Vagina (tissue), 2 donors: ENCODE measurements around the gene ACKR4. TPM values are rescaled to one million over a fixed set of nuclear protein-coding genes. Genes with fewer than 3 reads are reported as not detected.

Source experiments
- DNase-seq, 2 donors: peaks; one replicate each; pipeline ENCODE4 v3.0.0-alpha.2; 2017; ENCODE audit errors: extremely low spot score in 2 of 2
- H3K27ac ChIP-seq: fragments of 200-600 bp; sonication (generic); one replicate; pipeline ENCODE4 v1.5.1; 2019
- H3K27me3 ChIP-seq: fragments of 200-600 bp; sonication (generic); one replicate; pipeline ENCODE4 v1.5.1; 2019
- H3K36me3 ChIP-seq, 2 donors: fragments of 200-600 bp; sonication (generic); one replicate each; pipeline ENCODE4 v1.5.1; 2017 to 2019
- H3K4me1 ChIP-seq: fragments of 200-600 bp; sonication (generic); one replicate; pipeline ENCODE4 v1.5.1; 2019
- H3K4me3 ChIP-seq, 2 donors: fragments of 200-600 bp; sonication (generic); 1 replicate in 1 of 2; 2 replicates in 1 of 2; pipeline ENCODE4 v1.5.1; 2016 to 2019
- H3K9me3 ChIP-seq: fragments of 200-600 bp; sonication (generic); one replicate; pipeline ENCODE4 v1.5.1; 2019
- POLR2A ChIP-seq, 2 donors: fragments of 450-650 bp; IDR thresholded peaks; one replicate each; pipeline ENCODE4 v1.6.1; 2017; ENCODE audit warnings: antibody characterized with exemption in 2 of 2, mild to moderate bottlenecking in 2 of 2, moderate library complexity in 2 of 2
- POLR2AphosphoS5 ChIP-seq, 2 donors: sonication (generic); formaldehyde crosslinking; IDR thresholded peaks; one replicate each; pipeline ENCODE4 v1.9.0; 2017; ENCODE audit warnings: antibody characterized with exemption in 2 of 2, mild to moderate bottlenecking in 2 of 2, low read depth in 1 of 2; ENCODE audit not compliant: insufficient read depth in 1 of 2
- intact Hi-C: fragments of 100-400 bp; cut with DNase I; formaldehyde crosslinking; loops from one replicate; pipeline ENCODE4 v1.15.1; 2023
- total RNA-seq: library from RNA; depleted of rRNA; stranded (reverse); fragments of >200 nt; gene quantifications from one replicate; pipeline ENCODE4 v1.2.3, GENCODE V29; 2016
- TF ChIP-seq, protein P1 (sequence below), 3 experiments: fragments of 450-650 bp in 2 of 3; fragments of 200-600 bp in 1 of 3; sonication (generic) in 1 of 3; IDR thresholded peaks; one replicate each; pipeline ENCODE4 v1.5.1; 2017 to 2019; ENCODE audit warnings: antibody characterized with exemption in 3 of 3, mild to moderate bottlenecking in 2 of 3, moderate library complexity in 2 of 3

Gene ACKR4
- total RNA-seq, 1 donor from 2014 or later = not detected

DNA sequence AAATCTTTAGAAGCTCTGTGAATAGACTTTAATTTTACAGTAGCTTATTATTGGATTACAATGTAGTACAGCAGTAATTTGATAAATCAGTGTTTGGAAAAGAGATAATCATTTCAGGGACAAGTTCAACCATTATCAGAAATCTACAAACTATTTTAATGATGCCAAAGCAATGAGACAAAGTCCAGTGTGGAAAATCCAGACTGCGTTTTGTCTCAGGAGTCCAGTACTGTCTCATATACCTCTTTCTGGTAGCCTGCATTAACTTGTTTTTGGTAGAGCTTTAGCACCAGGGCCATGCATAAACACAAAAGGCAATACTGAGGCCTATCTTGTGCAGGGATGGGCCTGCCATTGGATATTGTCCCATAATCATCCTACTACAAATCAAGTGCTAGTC is 19.7 kb downstream of the ACKR4 start:
- Histone ChIP-seq H3K9me3 (no peaks in the 10 kb centered on the region), H3K4me1 (no peaks in the 10 kb centered on the region), H3K36me3 (peaks cover 0 to 12% of the 10 kb centered on the region in 2 donors), H3K27me3 (no peaks in the 10 kb centered on the region), H3K27ac (no peak overlapping the region), H3K4me3 (no peak overlapping the region)
- intact Hi-C loops = no loop called here
- TF ChIP-seq, protein P1, sequence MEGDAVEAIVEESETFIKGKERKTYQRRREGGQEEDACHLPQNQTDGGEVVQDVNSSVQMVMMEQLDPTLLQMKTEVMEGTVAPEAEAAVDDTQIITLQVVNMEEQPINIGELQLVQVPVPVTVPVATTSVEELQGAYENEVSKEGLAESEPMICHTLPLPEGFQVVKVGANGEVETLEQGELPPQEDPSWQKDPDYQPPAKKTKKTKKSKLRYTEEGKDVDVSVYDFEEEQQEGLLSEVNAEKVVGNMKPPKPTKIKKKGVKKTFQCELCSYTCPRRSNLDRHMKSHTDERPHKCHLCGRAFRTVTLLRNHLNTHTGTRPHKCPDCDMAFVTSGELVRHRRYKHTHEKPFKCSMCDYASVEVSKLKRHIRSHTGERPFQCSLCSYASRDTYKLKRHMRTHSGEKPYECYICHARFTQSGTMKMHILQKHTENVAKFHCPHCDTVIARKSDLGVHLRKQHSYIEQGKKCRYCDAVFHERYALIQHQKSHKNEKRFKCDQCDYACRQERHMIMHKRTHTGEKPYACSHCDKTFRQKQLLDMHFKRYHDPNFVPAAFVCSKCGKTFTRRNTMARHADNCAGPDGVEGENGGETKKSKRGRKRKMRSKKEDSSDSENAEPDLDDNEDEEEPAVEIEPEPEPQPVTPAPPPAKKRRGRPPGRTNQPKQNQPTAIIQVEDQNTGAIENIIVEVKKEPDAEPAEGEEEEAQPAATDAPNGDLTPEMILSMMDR (IDR thresholded peaks at IDR 0.05) = no peak
- TF ChIP-seq POLR2A (IDR thresholded peaks at IDR 0.05) (no peak), POLR2AphosphoS5 (IDR thresholded peaks at IDR 0.05; ENCODE audit: insufficient read depth in 1 of 2, low read depth in 1 of 2) (no peak)
- no peak for DNase-seq

DNA sequence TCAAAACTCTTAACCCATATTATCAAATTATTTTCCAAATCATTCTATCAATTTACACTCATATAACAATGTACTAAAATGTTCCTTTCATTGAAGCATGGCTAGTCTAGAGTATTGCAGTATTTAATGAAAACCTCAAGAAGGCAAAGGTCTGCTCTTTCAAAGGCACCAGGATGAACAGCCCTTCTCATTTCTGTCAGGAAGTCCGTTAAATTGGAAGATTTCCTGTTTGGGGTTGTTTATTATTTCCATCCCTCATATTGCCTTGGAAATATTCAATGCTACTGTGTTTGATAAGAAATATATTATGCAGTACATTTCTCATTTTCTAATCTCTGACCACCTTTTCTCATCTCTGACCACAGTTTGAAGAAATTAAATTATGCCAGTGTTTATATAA is 25.1 kb downstream of the ACKR4 start:
- H3K4me1 ChIP-seq = no peaks in the 10 kb centered on the region
- intact Hi-C loops = no loop called here
- peaks cover 0 to 12% of the 10 kb centered on the region in 2 donors for H3K36me3 ChIP-seq
- TF ChIP-seq, protein P1 (IDR thresholded peaks at IDR 0.05) = no peak
- no peak for TF ChIP-seq POLR2AphosphoS5 (IDR thresholded peaks at IDR 0.05; ENCODE audit: insufficient read depth in 1 of 2, low read depth in 1 of 2)
- no peak for TF ChIP-seq POLR2A (IDR thresholded peaks at IDR 0.05)
- H3K27me3 ChIP-seq = no peaks in the 10 kb centered on the region
- H3K9me3 ChIP-seq = no peaks in the 10 kb centered on the region
- no peak for DNase-seq
- H3K4me3 ChIP-seq = no peak overlapping the region
- no peak overlapping the region for H3K27ac ChIP-seq

GRCh38 chr3:132622761-132623160 is 25.7 kb downstream of the ACKR4 start:
- TF ChIP-seq, protein P1 (IDR thresholded peaks at IDR 0.05) = no peak
- no peak for TF ChIP-seq POLR2A (IDR thresholded peaks at IDR 0.05)
- no peak for TF ChIP-seq POLR2AphosphoS5 (IDR thresholded peaks at IDR 0.05; ENCODE audit: insufficient read depth in 1 of 2, low read depth in 1 of 2)
- H3K27ac ChIP-seq = no peak overlapping the region
- H3K9me3 ChIP-seq = no peaks in the 10 kb centered on the region
- no peak overlapping the region for H3K4me3 ChIP-seq
- DNase-seq = no peak
- peaks cover 0 to 14% of the 10 kb centered on the region in 2 donors for H3K36me3 ChIP-seq
- intact Hi-C loops = no loop called here
- H3K4me1 ChIP-seq = no peaks in the 10 kb centered on the region
- no peaks in the 10 kb centered on the region for H3K27me3 ChIP-seq

GRCh38 chr3:132623646-132624045 is 26.6 kb downstream of the ACKR4 start:
- intact Hi-C loops = no loop called here
- Histone ChIP-seq H3K27me3 (no peaks in the 10 kb centered on the region), H3K4me3 (no peak overlapping the region), H3K36me3 (peaks cover 0 to 17% of the 10 kb centered on the region in 2 donors), H3K27ac (no peak overlapping the region), H3K4me1 (no peaks in the 10 kb centered on the region), H3K9me3 (no peaks in the 10 kb centered on the region)
- no peak for DNase-seq
- no peak for TF ChIP-seq POLR2AphosphoS5 (IDR thresholded peaks at IDR 0.05; ENCODE audit: insufficient read depth in 1 of 2, low read depth in 1 of 2)
- TF ChIP-seq, protein P1 (IDR thresholded peaks at IDR 0.05) = no peak
- no peak for TF ChIP-seq POLR2A (IDR thresholded peaks at IDR 0.05)

GRCh38 chr3:132624790-132625189 is 27.7 kb downstream of the ACKR4 start:
- Histone ChIP-seq H3K9me3 (no peaks in the 10 kb centered on the region), H3K4me1 (no peaks in the 10 kb centered on the region), H3K27me3 (no peaks in the 10 kb centered on the region), H3K27ac (no peak overlapping the region), H3K4me3 (no peak overlapping the region), H3K36me3 (peaks cover 0 to 17% of the 10 kb centered on the region in 2 donors)
- TF ChIP-seq, protein P1 (IDR thresholded peaks at IDR 0.05) = no peak
- TF ChIP-seq POLR2A (IDR thresholded peaks at IDR 0.05) = no peak
- no peak for TF ChIP-seq POLR2AphosphoS5 (IDR thresholded peaks at IDR 0.05; ENCODE audit: insufficient read depth in 1 of 2, low read depth in 1 of 2)
- intact Hi-C loops = no loop called here
- no peak for DNase-seq
